Panc1 (cell line): ENCODE measurements around the gene KCNMB2.

Source experiments
- SIN3A ChIP-seq: IDR thresholded peaks from 2 replicates; pipeline ENCODE4 v1.6.1; 2012; ENCODE audit warnings: low read depth, mild to moderate bottlenecking, low read length, moderate library complexity, borderline replicate concordance; ENCODE audit not compliant: insufficient read depth
- TCF7L2 ChIP-seq: IDR thresholded peaks from 2 replicates; pipeline ENCODE4 v1.6.1; 2011; ENCODE audit warnings: mild to moderate bottlenecking, low read depth, low read length, inconsistent platforms
- TF ChIP-seq, protein P1 (sequence below): fragments of 450-650 bp; IDR thresholded peaks from 2 replicates; pipeline ENCODE4 v1.5.1; 2017; ENCODE audit warnings: mild to moderate bottlenecking

DNA sequence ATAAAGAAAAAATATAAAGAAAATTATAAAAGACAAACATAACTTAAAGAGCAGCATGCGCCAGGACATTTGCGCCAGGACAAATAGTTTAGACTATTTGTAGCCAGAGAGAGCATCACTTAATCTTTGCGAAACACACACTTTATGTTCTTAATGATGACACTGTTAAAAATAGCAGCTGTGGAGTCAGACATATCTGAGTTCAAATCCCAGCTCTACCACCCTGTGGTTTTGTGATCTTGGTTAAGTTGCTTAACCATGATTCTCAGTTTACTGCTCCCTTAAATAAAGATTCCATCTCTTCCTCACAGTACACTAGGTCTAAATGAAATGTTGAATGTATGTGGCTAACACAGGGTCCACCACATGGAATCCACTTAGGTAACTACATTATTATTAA, 31.4 kb downstream of the KCNMB2 start:
- TF ChIP-seq, protein P1, sequence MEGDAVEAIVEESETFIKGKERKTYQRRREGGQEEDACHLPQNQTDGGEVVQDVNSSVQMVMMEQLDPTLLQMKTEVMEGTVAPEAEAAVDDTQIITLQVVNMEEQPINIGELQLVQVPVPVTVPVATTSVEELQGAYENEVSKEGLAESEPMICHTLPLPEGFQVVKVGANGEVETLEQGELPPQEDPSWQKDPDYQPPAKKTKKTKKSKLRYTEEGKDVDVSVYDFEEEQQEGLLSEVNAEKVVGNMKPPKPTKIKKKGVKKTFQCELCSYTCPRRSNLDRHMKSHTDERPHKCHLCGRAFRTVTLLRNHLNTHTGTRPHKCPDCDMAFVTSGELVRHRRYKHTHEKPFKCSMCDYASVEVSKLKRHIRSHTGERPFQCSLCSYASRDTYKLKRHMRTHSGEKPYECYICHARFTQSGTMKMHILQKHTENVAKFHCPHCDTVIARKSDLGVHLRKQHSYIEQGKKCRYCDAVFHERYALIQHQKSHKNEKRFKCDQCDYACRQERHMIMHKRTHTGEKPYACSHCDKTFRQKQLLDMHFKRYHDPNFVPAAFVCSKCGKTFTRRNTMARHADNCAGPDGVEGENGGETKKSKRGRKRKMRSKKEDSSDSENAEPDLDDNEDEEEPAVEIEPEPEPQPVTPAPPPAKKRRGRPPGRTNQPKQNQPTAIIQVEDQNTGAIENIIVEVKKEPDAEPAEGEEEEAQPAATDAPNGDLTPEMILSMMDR = no peak
- no peak for TF ChIP-seq TCF7L2
- no peak for TF ChIP-seq SIN3A
